GM18858 (cell line): ENCODE results near the gene GRIA4.
A peak's percentile ranks its signal among the peaks of the same experiment; 100 is the strongest.
"Not testable (repeated sequence)": the region's sequence is repeated elsewhere in the genome, so short reads cannot be mapped to it uniquely, and the experiment has no call there.

Source experiments
- ATAC-seq: cut with Tn5 transposase; IDR thresholded peaks from one replicate; pipeline ENCODE4 v1.9.1; 2021; ENCODE audit not compliant: unreplicated experiment

GRIA4 gene

DNA sequence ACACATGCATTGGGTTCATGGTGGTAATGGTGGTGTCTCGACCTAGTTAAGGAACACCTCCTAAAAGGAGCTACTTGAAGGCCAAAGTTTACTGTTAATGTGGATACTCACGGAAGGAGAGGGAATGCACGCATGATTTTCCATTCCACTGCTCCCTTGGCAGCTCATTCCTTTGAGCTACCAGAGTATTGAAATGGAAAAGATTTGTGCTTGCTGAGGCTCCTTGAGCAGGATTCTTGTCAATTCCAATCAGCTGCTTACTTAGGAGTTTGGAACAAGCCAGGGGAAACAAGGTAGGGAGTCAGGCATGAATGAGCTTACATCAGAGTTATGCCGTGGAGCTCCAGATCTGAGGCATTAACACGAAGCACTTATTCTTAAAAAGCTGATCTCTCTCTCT, 108.8 kb downstream of the GRIA4 start:
- ATAC-seq, result no peak

DNA sequence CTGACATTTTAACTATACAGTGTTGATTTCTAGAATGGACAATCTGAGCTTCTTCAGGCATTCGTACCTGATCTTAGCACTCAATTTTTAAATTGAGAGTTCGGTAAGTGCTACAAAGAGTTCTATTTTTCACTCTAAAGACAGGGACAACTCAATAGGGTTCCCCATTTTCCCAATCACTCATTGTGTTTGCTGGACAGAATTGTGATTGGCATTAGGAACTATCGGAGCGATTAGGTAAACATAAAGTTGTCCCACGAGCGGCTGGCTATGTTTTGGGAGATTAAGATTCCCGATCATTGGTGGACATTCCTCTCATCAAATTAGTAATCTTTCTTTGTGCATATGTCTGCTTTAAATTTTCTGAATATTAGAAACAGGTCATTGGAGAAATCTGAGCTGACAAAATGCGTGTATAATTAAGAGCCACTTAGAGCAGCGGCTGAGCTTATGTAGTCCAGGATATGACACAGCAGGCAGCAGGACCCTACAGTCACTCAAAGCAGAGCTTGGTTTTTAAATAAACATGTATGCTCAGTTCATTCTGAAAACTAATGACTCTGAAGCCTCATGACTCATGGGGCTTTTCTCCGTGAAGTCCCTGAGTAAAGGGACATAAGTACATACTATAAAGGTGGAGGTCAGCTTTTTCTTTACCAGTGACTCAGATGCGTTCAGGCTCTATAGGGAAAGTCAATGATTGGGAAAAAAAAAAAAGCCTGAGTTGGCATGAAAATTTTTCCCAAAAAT, 109.4 kb downstream of the GRIA4 start:
- ATAC-seq, result peak; percentile 94

DNA sequence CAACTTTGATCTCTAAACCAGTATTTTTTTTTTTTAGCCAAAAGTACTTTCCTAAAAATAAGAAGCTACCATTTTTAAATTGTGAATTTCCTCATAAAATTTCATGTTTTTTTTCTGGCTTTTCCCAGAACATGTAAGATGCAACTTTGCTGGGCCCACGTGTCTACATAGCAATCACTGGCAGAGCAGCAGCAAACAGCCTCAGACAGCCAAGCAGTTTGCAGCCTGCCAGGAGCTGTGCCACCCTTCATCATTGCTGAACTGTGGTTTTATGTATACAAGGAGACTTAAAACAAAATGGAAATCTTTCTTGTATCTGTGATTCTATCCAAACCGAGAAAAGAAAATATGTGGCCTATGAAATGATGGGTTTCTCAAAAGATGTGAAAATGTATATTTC, 110.2 kb downstream of the GRIA4 start:
- ATAC-seq, result no peak

DNA sequence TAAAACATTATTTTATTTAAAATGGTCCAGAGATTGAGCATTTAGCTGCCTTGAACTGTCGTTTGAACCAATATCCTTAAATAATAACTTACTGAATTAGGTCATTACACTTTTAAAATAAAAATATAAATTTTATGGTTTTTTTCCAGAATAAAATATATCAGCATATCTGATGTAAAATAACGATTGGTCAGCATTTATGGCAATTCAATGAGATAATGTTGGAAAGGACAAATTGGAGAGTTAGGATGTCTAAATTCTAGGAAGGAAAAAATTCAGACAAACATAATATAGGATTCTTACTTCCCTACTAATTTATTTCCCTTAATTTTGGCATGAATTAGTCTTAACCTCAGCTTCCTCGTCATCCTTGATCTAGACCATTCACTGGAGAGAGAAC, 113.4 kb downstream of the GRIA4 start:
- no peak for ATAC-seq

DNA sequence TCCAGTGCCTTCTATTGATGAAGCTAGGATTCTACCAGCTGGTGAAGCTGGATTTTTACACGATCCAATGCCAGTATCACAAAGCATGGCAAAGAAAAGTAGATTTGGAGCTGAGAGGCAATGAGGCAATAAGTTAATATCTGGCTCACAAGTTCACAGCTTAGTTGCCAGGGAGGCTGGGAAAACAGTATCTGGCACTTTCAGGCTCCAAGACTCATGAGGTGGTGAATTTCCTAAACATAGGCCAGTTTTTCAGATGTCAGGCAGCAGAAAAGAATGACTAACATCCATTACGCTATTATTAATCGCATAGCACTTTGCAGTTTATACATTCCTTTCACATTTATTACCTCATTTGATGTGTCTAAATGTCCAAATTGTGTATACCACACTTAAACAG, 122.7 kb downstream of the GRIA4 start:
- ATAC-seq, result no peak

DNA sequence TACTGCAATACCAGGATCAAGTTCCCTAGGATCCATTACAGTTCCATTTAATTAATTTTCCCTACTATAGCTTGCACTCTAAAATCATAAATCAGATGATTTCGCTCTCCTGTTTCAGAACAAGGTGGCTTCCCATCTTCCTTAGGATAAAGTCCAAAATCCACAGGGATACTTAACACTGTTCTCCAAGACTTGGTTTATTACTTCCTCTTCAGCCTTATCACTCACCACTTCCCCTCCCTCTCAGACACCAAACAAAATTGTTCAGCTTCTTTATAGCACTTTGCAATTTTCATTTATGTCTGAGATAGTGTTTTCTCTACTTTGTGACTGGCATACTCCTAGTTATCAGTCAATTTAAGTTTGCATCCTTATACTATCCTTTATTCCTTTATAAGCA, 124.6 kb downstream of the GRIA4 start:
- ATAC-seq, result no peak

DNA sequence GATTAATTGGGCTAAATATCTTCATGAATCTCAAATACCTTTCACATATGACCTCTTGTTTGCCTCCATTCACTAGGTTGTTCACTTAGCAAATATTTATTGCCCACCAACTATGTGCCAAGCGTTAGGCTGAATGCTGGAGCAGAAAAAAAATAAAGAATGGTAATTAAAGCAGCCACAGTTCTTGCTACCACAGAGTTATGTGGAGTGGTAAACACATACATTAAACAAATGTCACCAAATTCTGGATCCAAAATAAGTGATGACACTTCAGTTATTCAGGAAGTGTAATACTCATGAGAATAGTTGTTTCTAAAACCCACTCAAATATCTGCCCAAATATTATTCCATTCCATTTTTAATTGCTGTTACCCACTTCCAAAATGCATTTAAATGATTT, 128.4 kb downstream of the GRIA4 start:
- ATAC-seq, result no peak

DNA sequence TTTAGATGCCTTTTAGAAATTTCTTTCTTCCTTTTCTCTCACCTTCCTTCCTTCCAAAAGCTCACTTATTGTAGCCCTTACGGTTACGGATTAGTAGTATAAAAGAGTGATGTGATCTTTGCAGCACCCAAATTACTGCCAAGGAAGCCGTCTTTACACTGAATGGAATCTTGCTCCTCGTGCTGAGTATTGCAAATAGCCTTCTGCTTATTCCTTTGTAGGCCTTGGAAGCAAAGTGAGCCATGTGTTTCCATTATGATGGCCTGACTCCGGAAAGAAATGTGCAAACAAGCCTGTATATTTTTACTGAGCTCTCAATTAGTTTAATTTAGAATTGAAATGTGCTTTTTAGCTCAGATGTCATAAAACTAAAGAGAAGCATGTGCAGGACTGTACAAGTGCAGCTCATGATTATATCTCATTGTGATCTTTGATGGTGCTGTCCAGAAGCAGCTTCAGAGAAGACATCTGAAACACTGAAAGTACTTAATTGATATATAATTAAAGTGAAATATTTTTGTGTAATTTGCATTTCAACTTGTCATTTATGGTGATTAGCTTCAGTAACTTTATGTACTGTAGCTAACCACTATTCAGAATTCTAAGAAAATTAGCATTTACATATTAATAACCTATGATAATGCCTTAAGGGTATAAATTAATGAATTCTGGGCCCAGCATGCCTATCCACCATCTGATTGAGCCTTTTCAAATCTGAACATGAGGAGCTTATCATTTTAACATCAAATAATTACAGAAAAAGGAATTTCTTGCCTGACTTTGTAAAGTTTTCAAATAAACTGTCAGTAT, 129.3 kb downstream of the GRIA4 start:
- ATAC-seq, result no peak

DNA sequence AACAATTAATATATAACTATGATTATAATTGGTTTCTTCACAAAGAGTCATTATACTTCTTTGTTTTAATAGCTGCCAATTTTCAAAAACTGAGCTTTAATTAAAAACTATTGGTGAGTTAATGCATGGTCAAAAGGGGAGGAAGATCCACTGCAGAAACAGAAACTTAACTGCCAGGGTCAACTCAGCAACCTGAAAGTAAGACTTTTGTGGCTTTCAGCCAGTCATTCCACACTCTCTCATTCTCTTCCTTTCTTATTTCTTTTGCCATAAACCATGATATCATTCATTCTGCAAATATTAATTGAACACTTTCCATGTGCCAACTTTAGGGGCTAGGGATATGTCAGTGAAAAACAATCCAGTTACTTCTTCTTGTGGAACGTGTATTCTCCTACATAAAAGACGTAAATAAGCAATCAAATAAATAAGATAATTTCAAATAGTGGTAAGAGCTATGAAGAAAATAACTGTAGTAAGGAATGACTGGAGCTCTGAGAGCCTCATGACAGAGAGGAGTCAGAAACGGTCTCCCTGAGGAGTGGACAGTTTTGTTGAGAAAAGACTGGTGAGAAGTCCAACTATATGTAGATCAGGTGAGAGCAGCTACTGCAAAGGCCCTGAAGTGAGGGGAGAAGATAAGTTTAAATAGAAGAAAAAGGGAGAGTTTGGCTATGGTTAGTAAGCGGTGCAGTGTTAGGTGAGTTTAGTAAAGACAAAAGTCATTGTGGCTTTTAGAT, 130.5 kb downstream of the GRIA4 start:
- ATAC-seq, result peak; percentile 94

DNA sequence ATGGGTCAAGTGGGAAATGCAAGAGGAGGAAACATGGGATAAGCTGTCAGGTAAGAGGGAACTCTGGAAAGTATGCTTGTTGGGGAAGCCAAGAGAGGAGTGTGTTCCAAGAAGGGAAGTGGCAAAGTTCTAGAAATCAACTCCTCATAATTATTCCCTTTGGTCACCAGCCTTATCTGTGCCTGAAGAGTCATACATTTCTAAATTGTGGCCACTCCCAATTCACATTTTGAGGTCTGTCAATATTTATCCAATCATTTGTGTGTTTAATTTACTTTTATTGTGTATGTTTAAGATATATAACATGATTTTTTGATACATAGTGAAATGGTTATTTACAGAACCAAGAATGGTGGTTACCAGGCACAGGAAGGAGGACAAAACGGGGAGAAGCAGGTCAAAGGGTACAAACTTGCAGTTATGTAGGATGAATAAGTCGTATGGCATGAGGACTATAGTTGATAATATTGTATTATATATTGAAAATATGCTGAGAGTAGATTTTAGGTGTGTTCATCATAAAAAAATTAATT, 131.7 kb downstream of the GRIA4 start:
- no peak for ATAC-seq

DNA sequence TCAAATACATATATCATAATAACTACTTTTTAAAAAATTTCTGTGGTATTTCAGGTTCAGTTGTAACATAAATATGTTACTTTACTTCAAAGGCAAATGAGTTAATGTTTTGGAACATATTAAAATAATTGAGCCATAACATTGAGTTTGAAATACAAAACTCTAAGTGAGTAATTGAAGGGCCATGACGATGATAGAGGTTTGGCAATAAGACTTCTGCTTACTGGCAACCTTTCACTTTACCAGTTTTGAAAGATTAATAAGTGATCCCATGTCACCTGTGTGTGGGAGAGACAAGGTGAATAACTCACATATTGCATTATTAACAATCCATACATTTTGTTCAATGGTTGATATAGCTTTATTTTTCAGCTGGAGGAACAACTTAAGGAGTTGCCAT, 144.4 kb downstream of the GRIA4 start:
- no peak for ATAC-seq

DNA sequence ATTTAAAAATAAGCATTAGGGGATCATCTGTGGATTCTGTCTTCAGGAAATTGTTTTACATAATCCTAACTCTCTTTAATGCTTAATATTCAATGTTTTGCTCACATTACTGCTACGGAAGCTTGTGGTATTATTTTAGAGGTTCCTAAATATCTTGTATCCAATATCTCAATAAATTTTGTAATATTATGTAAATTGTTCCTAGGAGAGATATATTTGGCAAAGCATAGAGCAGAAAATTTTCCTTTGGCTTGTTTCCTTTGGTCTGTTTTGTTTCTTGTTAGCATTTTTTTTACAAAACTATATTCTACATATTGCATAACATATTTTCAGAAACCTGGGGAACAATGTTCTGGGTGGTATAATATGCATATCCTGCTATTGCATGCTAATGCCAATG, 144.8 kb downstream of the GRIA4 start:
- no peak for ATAC-seq

DNA sequence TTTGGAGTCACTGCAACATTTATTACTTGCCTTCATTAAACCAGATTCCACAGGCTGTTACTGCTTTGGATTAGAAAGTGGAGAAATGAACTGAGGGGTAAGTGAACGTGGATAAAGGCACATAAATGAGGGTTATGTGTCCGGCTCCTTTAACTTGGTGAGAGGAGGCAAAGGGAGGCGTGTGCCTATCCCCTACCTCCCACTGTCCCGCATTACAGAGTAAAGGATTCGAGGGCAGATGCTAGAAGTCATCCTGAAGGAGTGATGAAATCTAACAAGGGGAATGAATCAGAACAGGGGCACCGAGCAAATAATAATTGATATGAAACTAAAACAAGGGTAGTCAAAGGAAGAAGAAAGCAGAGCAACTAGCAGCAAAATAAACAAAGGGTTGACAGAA, 147.2 kb downstream of the GRIA4 start:
- no peak for ATAC-seq

DNA sequence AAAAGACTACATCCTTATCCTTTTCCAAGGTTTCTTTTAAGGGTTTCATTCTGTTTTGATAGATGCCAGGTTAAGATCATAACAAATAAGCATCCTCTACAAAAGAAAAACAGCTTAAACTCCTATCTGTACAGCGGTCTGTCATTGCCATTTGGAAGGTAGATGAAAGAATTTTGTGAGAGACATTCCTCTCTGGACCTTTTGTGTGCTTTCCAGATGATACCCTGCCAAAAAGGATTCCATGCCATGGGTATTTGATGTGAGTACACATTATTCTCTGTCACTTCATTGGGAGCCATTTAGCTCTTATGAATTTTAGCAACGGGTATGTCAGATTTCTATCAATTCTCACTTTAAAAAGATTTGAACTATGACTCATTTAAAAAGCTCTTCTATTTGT, 153.7 kb downstream of the GRIA4 start:
- no peak for ATAC-seq

DNA sequence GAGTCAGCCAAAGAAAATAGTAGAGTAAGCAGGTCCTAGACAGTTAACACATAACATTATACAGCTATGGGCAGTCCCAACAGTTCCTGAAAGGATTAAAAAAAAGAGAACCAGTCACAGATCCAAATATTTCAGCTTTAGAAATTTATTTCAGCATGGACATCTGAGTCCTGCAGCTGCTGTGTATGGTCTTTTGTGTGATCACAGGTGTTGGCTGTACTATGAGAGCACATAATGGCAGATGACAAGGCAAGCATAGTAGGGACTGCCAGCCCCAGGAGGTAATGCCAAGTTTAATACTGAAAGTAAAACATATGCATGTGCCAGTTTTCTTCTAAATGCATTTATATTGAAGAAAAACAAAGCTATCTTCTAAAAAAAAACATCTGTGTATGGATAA, 158.1 kb downstream of the GRIA4 start:
- ATAC-seq, result no peak

DNA sequence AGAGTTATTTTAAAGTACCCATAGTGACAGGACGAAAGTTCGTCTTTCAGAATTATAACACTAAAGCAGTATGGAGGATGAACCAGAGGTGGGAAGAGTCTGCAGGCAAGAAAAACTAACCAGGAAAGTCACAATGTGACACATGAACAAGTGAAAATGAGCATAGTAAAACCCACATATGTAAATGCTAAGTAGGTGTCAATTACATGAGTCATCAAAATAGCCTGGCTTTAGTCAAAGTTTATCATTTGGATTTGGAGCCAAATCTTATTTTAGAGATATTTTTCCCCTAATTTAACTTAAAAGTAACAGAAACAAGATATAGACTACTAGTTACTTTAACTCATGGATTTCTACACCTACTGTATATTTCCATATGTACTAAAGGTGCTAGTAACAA, 159.8 kb downstream of the GRIA4 start:
- no peak for ATAC-seq

DNA sequence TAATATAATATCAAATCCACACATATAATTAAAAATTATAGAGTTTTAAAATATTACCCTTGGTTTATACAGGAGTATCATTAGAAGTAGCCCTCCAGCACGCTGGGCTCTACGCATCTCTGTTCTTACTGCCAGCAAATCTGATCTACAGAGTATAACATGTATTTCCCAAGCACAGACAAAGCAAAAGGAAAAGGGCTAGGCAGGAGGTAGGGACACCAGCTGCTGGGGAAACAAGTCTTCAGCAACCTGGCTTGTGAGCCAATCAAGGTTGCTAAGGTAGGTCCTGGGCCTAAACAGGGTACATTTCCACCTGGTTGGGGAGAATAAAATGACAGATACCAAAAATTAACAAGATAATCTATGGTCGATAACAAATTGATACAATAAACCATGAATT, 163.6 kb downstream of the GRIA4 start:
- not testable (repeated sequence) for ATAC-seq

DNA sequence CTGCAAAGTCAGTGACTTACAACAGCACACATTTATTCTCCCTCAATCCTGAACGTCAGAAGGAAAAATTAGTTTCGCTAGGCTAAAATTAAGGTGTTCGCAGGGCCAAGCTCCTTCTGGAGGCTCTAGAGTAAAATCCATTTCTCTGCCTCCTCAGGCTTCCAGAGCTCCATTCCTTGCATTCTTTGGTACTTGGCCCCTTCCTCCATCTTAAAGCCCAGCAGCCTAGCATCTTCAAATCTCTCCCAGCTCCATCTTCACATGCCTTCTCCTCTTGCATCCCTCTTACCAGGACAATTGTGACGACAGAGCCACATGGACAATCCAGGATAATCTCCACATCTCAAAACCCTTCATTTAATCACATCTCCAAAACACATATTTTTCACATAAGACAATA, 165.0 kb downstream of the GRIA4 start:
- ATAC-seq, result no peak

DNA sequence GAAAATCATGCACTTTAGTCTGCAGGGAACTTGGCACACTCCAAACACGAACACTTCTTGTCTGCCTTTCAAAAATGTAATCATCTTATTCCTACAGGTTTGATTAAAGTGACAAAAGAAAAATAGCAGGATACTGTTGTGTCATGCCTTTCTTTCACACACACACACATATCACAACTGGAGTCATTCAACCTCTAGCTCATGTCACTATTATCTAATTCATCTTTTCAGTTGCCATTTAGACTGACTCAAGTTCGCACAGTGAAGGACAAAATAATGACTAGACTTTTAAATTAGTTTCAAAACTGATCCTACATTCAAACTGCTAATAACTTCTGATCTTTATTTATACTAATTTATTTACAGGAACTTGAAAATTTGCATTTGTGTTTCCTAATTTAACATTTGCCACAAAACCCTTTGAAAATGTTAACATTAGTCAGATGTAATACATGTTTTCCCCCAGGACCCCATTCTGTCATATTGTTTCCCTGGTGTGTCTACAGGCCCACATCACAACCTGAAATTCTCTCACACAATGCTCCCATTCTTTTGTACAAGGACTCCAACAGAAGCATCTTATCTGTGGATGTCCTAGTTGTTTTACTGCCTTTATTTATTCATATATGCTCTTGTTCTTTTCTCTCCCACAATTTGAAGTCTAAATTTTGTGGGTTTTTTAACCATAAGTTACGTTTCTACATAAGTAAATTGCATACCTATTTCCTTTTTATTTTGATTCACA, 171.1 kb downstream of the GRIA4 start:
- no peak for ATAC-seq

DNA sequence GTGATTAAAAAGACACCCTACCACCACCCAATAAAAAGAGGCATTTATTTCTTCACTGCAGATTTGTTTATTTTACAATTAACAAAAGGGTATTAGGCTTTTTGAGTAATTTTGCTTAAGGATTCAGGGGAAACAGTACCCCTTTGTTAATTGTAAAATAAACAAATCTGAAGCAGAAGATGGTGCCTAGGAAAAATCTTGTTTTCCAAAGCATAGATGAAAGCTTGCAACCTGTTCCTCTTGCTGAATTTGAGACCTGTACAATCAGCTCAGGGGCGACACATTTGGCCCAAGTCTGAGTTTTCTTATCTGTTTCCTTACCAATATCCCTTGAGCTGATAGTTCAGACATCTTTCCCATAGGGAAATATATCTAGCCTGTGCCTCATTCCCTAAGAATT, 171.9 kb downstream of the GRIA4 start:
- ATAC-seq, result no peak

DNA sequence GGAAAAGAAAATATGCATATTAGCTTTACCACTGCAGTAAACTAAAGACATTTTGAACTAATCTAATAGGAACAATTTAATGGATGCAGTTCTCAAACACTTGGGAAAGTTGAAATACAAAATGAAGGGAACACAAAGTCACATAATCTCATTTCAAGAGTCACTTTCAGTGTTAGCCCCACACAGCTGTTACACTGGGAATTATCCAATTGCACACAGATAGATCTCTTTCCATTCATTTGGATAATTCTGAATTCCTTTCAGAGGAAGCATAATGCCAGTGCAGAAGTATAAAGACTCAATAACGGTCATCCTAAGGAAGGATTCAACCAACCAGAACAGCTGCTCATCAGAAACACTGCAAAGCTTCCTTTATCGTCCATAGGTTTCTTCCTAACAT, 173.3 kb downstream of the GRIA4 start:
- no peak for ATAC-seq
